ENCODE results near the gene FARS2. TPM values are rescaled to one million over a fixed set of nuclear protein-coding genes. Genes with fewer than 3 reads are reported as not detected.
A peak's percentile ranks its signal among the peaks of the same experiment; 100 is the strongest.

The FARS2 gene
- total RNA-seq, 1 experiment from 2014 or later, result 15.0 TPM

DNA sequence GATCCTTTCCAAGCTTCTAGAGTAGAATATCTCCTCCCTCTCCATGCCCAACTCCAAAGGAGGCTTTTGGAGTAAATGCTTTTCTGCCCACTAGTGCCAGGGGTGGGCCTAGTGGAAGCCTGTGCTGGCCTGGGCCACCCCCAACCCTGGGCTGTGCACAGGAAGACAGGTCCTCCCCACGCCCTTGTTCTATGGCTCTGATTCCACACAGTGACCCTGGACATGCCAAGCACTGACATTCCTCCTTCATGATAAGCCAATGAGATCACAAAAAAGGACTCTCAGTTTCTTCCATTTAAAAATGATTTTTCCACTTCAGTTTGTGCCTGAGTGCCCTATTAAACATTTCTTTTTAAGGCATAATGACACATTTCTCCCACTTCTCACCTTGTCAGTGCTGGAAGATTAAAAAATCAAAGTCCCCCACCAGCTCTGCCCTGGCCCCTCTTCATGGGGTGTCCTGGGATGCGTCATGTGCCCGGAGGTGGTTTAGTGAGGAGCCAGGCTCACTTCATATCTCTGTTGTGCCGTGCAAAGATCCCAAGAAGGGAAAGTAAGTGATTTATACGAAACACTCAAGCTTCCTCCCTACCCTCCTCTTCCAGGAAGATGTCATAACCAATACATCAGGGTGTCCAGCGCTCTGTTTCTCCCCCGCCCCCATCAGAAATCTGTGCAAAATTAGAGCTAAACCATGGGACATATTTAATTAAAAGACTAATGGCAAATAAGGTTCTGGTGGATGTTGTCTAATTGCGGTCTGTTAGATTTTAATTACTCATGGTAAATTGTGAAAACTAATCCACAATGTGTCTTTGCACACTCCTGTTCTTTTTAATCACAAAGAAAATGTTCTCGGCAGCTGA, 490.4 kb downstream of the FARS2 start:
- DNase-seq (ENCODE audit: low spot score), result no peak
- Mint-ChIP-seq H3K27ac (peak overlapping the region; percentile 80), H3K4me1 (peaks cover 20% of the 10 kb centered on the region), H3K36me3 (peaks cover 31% of the 10 kb centered on the region), H3K27me3 (ENCODE audit: low read depth) (no peaks in the 10 kb centered on the region; the same call in 1 of the 2 replicates), H3K4me3 (no peak overlapping the region), H3K9me3 (peaks cover 30% of the 10 kb centered on the region)
- TF ChIP-seq ZMAT4 (CRISPR knock-in tag; IDR thresholded peaks at IDR 0.05) (no peak), ARID4B (CRISPR knock-in tag; IDR thresholded peaks at IDR 0.05; ENCODE audit: borderline replicate concordance) (no peak), ZNF423 (CRISPR knock-in tag; IDR thresholded peaks at IDR 0.05) (no peak), TCF7 (CRISPR knock-in tag; IDR thresholded peaks at IDR 0.05; ENCODE audit: low read depth) (no peak), ATF6 (CRISPR knock-in tag; IDR thresholded peaks at IDR 0.05) (no peak), CBFB (CRISPR knock-in tag; IDR thresholded peaks at IDR 0.05; ENCODE audit: low read depth) (no peak), ZNF532 (CRISPR knock-in tag; IDR thresholded peaks at IDR 0.05; ENCODE audit: borderline replicate concordance) (no peak), CREM (CRISPR knock-in tag; IDR thresholded peaks at IDR 0.05) (no peak), JAZF1 (CRISPR knock-in tag; IDR thresholded peaks at IDR 0.05) (no peak)
- TF ChIP-seq, protein P1, sequence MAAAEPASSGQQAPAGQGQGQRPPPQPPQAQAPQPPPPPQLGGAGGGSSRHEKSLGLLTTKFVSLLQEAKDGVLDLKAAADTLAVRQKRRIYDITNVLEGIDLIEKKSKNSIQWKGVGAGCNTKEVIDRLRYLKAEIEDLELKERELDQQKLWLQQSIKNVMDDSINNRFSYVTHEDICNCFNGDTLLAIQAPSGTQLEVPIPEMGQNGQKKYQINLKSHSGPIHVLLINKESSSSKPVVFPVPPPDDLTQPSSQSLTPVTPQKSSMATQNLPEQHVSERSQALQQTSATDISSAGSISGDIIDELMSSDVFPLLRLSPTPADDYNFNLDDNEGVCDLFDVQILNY (CRISPR knock-in tag; IDR thresholded peaks at IDR 0.05), result no peak
- TF ChIP-seq, protein P2, sequence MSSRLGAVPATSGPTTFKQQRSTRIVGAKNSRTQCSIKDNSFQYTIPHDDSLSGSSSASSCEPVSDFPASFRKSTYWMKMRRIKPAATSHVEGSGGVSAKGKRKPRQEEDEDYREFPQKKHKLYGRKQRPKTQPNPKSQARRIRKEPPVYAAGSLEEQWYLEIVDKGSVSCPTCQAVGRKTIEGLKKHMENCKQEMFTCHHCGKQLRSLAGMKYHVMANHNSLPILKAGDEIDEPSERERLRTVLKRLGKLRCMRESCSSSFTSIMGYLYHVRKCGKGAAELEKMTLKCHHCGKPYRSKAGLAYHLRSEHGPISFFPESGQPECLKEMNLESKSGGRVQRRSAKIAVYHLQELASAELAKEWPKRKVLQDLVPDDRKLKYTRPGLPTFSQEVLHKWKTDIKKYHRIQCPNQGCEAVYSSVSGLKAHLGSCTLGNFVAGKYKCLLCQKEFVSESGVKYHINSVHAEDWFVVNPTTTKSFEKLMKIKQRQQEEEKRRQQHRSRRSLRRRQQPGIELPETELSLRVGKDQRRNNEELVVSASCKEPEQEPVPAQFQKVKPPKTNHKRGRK (CRISPR knock-in tag; IDR thresholded peaks at IDR 0.05; ENCODE audit: borderline replicate concordance), result no peak
- TF ChIP-seq, protein P3, sequence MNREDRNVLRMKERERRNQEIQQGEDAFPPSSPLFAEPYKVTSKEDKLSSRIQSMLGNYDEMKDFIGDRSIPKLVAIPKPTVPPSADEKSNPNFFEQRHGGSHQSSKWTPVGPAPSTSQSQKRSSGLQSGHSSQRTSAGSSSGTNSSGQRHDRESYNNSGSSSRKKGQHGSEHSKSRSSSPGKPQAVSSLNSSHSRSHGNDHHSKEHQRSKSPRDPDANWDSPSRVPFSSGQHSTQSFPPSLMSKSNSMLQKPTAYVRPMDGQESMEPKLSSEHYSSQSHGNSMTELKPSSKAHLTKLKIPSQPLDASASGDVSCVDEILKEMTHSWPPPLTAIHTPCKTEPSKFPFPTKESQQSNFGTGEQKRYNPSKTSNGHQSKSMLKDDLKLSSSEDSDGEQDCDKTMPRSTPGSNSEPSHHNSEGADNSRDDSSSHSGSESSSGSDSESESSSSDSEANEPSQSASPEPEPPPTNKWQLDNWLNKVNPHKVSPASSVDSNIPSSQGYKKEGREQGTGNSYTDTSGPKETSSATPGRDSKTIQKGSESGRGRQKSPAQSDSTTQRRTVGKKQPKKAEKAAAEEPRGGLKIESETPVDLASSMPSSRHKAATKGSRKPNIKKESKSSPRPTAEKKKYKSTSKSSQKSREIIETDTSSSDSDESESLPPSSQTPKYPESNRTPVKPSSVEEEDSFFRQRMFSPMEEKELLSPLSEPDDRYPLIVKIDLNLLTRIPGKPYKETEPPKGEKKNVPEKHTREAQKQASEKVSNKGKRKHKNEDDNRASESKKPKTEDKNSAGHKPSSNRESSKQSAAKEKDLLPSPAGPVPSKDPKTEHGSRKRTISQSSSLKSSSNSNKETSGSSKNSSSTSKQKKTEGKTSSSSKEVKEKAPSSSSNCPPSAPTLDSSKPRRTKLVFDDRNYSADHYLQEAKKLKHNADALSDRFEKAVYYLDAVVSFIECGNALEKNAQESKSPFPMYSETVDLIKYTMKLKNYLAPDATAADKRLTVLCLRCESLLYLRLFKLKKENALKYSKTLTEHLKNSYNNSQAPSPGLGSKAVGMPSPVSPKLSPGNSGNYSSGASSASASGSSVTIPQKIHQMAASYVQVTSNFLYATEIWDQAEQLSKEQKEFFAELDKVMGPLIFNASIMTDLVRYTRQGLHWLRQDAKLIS (CRISPR knock-in tag; IDR thresholded peaks at IDR 0.05; ENCODE audit: borderline replicate concordance), result no peak
- CTCF ChIA-PET, result interaction anchor here (1.2 to 2.0 kb wide), 3 partner anchors 8 to 329 kb away, joined by 3 to 9 read pairs (median 3); no protein-coding TSS in a partner anchor
- no peak; the same call in 1 of the 2 replicates for ATAC-seq
- POLR2A ChIA-PET, result no interaction called here

Data from WTC11 (cell line).